IPS DF 4.7 (cell line): ENCODE measurements around the gene C1orf105.
A peak's percentile ranks its signal among the peaks of the same experiment; 100 is the strongest.
"Not testable (repeated sequence)": the region's sequence is repeated elsewhere in the genome, so short reads cannot be mapped to it uniquely, and the experiment has no call there.

ENCODE experiments used
- DNase-seq: peaks from one replicate; pipeline ENCODE4 v3.0.0-alpha.2; 2013; ENCODE audit warnings: low spot score; ENCODE audit errors: extremely low read depth

Gene C1orf105

GRCh38 chr1:172425339-172425738 lies 4.9 kb downstream of the C1orf105 start:
- no peak for DNase-seq

DNA sequence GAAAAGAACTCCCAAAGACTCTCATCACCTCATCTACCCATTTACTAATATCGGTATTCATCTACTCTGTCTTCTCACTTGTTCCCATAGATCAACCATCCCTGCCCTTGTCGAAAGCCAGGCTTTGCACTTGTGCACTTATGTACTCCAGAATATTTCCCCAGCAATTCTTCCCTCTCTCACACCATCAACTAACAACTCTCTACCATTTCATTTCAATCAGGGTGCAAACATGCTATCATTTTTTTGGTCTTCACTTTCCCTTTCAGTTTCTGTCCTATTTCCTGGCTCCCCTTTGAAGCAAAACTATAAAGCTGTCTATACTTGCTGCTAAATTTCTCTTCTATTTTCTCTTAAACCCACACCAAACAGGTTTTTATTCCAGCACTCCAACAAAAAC lies 6.7 kb downstream of the C1orf105 start:
- DNase-seq: no peak

GRCh38 chr1:172429331-172430127 lies 9.0 kb downstream of the C1orf105 start:
- no peak for DNase-seq

- no peak for DNase-seq
Observed at GRCh38 chr1:172430128-172430454, 9.6 kb downstream of the C1orf105 start.

DNA sequence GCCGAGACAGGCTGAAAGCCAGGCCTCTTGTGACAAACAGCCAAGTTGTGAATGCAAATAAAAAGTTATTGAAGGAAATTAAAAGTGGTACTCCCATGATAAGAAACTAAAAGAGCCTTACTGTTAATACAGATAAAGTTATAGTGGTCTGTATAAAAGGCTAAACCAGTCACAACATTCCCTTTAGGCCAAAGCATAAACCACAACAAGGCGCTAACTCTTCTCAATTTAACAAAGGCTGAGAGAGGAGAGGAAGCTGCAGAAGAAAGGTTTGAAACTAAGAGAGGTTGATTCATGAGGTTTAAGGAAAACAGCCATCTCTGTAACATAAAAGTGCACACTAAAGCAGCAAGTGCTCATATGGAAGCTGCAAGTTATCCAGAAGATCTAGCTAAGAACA lies 10.7 kb downstream of the C1orf105 start:
- DNase-seq: no peak

GRCh38 chr1:172431721-172432192 lies 11.3 kb downstream of the C1orf105 start:
- no peak for DNase-seq

DNA sequence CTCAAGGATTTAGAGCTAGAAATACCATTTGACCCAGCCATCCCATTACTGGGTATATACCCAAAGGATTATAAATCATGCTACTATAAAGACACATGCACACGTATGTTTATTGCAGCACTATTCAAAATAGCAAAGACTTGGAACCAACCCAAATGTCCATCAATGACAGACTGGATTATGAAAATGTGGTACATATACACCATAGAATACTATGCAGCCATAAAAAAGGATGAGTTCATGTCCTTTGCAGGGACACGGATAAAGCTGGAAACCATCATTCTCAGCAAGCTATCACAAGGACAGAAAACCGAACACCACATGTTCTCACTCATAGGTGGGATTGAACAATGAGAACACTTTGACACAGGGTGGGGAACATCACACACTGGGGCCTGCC lies 16.7 kb downstream of the C1orf105 start:
- DNase-seq: not testable (repeated sequence)

DNA sequence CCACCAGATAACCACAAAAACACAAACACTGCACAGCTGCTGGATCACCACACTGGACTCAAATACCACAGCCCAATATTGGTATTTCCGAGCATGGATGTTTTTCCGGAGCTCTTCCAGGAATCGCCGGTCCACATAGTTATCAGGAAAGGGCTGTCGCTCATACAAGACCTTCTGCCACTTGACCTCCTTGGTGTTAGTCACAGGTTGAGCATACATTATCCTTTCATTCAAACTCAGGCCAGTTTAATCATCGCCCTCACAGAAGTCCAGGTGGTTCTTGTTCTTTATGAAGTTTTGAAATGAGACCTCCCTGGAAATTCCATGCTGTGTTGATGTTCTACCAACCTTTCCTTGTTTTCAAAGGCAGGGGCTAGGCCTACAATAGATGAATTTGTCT lies 21.9 kb downstream of the C1orf105 start:
- DNase-seq: no peak

DNA sequence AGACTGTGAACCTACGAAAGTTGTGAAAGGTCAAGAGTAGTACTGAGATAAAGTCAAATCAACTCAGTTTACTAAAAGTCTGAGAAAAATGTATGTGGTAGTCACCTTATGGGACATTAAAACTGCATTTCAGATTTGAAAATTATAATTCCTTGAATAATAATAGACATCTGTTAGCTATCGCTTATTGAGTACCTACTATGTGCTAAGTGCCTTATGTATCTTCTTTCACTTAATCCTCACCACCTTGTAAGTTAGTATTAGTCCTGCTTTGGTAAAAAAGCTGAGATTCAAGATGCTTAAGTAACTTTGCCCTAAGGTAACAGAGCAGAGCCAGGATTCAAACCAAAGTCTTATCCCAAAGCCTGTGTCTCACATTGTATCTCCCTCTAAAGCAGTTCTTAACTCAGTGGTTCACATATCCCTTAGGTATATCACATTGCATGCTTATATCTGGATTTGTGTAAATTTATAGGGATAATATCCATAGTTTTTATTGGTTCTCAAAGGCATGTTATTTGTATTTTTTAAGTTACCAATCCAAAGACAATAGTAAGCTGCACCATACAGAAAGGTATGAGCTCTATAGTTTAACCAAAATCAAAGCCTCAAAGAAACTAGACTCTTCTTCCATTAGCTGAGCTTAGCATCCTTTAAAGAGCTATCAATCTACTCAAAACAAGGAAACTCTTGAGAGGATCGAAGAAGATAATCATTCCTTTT lies 22.5 kb downstream of the C1orf105 start:
- DNase-seq: no peak

- peak; percentile 74 for DNase-seq
Observed at GRCh38 chr1:172443666-172444453, 23.4 kb downstream of the C1orf105 start, which contains the start of gene PIGC. Gene PIGC (minus strand): TSS chr1:172444069. CDS start chr1:172442622, 1,447 bp downstream.

GRCh38 chr1:172446547-172446946 lies 26.1 kb downstream of the C1orf105 start:
- no peak for DNase-seq

DNA sequence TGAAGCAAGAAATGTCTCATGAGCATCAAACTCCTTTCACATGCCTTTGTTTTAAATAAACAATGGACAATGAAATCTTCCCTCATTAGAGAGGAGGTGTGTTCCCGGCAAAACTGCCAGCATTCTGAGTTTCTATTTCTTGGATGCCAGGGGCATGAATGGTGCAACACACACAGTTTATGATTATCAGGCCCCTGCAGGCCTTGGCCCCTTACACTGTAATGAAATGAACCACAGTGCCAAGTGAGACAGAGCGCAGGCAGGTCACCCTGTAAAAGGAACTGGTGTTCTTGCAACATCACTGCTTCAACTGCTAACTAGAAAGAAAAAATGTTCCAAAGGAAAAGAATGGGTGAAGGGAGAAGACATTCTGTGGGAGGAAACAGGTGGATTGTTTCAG lies 27.2 kb downstream of the C1orf105 start:
- DNase-seq: no peak

DNA sequence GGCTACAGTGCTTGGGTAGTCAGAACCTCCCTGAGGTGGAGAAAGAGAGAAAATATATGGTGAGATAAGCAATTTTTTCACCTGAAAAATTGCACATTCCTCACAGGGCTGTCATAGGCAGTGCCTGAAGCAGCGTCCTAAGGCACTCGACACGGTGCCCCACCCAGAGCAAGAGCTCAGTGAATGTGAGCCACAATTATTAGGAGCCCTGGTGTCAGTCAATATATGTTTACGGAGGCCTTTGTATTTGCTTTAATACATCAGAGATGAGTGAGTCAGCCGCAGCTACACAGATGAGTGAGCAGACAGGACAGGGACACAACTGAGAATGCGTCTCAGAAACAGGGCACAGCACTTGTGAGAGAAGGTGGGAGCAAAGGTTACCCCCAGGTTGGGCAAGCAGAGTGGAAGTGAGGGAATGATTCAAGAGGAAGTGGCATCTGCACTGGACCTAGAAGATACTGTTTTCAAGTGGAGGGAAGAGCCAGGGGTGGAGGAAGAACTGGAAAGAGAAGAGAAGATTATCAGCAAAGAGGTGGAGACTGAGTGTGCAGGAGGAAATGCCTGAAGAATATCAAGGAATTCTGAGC lies 28.6 kb downstream of the C1orf105 start:
- no peak for DNase-seq

DNA sequence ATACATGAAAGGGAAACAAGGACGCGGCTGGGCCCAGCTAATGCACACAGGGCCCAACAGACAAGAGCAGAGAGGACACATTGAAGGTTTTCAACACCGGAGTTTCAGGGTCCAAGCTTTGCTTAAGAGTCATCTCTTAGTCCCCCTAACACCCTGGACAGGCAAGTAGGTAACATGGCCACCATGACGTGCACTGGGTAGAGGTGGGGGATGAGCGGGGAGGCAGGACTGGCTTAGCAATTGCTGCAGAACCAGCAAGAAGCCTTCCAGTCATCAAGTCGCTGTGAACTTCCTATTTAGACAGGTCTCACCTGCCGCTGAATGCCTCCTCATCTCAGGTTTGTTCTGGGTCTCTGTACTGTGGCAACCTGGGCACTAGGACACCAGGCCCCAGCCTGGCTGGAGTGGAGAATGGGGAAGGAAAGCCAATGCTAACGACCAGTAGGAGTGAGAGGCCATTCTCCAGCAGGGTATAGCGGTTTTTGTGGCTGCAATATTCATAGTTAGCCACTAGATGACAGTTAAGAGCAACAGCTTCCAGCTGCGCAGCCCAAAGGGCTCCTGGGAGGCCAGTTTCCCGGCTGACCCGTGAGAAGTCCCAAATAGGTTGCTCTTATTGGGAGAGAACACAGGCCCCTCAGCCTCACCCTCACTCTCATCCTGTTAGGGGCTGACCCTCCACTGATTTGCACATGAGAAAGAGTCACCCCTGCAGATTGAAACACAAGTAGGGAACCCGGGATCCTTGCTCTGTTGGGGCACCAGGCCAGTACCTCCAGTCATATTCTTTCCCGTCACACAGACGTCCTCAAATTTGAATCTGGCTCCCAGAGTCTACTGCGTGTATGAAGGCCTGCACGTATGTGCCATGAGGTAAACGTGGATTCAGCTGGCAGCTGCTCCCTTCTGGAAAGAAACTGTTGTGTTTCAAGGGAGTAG lies 29.4 kb downstream of the C1orf105 start:
- peak; percentile 56 for DNase-seq

DNA sequence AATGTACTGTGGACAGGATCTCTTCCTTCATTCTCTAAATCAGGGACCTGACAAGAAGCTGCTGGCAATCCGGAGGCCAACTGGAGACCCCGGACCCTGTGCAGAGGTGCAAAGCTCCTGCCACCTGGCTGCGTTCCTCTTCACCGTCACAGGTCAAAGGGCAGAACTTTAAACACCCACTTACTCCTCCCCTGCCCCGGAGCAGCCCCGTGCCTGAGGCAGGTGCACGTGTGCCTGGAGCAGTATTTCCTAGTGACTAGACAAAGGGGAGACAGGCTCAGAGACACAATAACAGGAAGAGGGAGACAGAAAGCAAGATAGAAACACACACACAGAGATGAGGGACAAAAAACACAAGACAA lies 30.0 kb downstream of the C1orf105 start:
- DNase-seq: no peak

- no peak for DNase-seq
Observed at GRCh38 chr1:172451002-172451443, 30.5 kb downstream of the C1orf105 start.

- no peak for DNase-seq
Observed at GRCh38 chr1:172452536-172453152, 32.2 kb downstream of the C1orf105 start.

DNA sequence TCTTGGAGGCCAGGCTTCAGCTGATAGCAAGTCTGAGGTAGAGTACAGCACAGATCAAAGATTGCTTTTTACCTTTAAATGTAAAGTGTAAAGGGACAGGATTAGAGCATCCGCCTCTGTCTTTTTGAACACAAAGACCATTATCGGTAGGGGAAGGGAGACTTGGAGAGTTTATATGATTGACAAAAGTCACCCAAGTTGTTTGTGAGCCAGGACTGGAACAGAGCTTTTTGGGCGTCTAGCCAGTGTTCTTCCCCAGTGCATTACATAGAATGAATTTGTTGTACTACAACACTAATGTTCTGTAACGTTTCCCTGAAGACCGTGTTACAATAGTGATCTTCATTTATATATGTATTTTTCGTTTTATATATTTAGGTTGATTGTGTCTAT lies 32.7 kb downstream of the C1orf105 start:
- no peak for DNase-seq

- no peak for DNase-seq
Observed at GRCh38 chr1:172453607-172454006, 33.1 kb downstream of the C1orf105 start.

GRCh38 chr1:172455451-172455850 lies 35.0 kb downstream of the C1orf105 start:
- no peak for DNase-seq
